ENCODE data around the gene CCDC9. TPM values are rescaled to one million over a fixed set of nuclear protein-coding genes. Genes with fewer than 3 reads are reported as not detected.
"Not testable (repeated sequence)": the region's sequence is repeated elsewhere in the genome, so short reads cannot be mapped to it uniquely, and the experiment has no call there.

CCDC9 gene
- total RNA-seq, 4 donors from 2014 or later, result 20.9 to 27.5 (median 22.4) TPM

- intact Hi-C loops (cut with DNase I; ENCODE audit: low total_unique reads) (no loop called here), in situ Hi-C loops (cut with MboI; ENCODE audit: low pct_ligation_motif_present in 1 of 4, low pct_unique_long_range_greater_than_20kb in 1 of 4, low sequenced_read_pairs in 3 of 4) (no loop called here)
- Histone ChIP-seq H3K27ac (peak overlapping the region in 3 of 4 donors; percentile 89 to 93 (median 93)), H3K27me3 (no peaks in the 10 kb centered on the region), H3K4me1 (peaks cover 15 to 26% (median 23%) of the 10 kb centered on the region in 4 donors), H3K36me3 (peaks cover 0 to 37% (median 9%) of the 10 kb centered on the region in 4 donors), H3K4me3 (no peak overlapping the region), H3K9me3 (no peaks in the 10 kb centered on the region)
- 82 to 95% methylated on average over 3 to 6 of the region's 6 CpGs for WGBS, 2 donors (ENCODE audit: low coverage in 1 of 2)
- TF ChIP-seq CTCF (IDR thresholded peaks at IDR 0.05) (no peak), POLR2A (IDR thresholded peaks at IDR 0.05) (no peak), EP300 (IDR thresholded peaks at IDR 0.05; ENCODE audit: low read depth) (no peak), POLR2AphosphoS5 (IDR thresholded peaks at IDR 0.05) (no peak)
- DNase-seq, result no peak
Observed at GRCh38 chr19:47258895-47259555, 2.7 kb downstream of the CCDC9 start.

DNA sequence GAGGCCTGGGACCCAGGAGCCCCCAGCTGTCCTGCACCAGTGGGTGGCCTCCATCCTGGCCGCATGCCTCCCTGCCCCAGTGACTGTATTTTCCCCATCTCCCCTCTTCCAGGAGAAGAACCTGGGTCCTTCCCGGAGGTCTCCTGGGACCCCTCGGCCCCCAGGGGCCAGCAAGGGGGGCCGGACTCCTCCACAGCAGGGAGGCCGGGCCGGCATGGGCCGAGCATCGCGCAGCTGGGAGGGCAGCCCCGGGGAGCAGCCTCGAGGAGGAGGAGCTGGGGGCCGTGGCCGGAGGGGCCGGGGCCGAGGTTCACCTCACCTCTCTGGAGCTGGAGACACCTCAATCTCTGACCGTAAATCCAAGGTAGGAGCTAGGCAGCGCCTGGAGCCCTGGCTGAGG, 4.2 kb downstream of the CCDC9 start:
- Histone ChIP-seq H3K27ac (no peak overlapping the region), H3K4me1 (peaks cover 15 to 24% (median 23%) of the 10 kb centered on the region in 4 donors), H3K36me3 (peaks cover 0 to 49% (median 16%) of the 10 kb centered on the region in 4 donors), H3K9me3 (no peaks in the 10 kb centered on the region), H3K4me3 (no peak overlapping the region), H3K27me3 (no peaks in the 10 kb centered on the region)
- WGBS, 2 donors (ENCODE audit: low coverage in 1 of 2), result 90% methylated on average over 12 of the region's 17 CpGs; no CpG with 5 or more reads in 1 of the 2 donors
- DNase-seq, result no peak
- in situ Hi-C loops (cut with MboI; ENCODE audit: low pct_ligation_motif_present in 1 of 4, low pct_unique_long_range_greater_than_20kb in 1 of 4, low sequenced_read_pairs in 3 of 4) (no loop called here), intact Hi-C loops (cut with DNase I; ENCODE audit: low total_unique reads) (no loop called here)
- TF ChIP-seq CTCF (IDR thresholded peaks at IDR 0.05) (no peak), EP300 (IDR thresholded peaks at IDR 0.05; ENCODE audit: low read depth) (no peak), POLR2AphosphoS5 (IDR thresholded peaks at IDR 0.05) (no peak), POLR2A (IDR thresholded peaks at IDR 0.05) (no peak)

DNA sequence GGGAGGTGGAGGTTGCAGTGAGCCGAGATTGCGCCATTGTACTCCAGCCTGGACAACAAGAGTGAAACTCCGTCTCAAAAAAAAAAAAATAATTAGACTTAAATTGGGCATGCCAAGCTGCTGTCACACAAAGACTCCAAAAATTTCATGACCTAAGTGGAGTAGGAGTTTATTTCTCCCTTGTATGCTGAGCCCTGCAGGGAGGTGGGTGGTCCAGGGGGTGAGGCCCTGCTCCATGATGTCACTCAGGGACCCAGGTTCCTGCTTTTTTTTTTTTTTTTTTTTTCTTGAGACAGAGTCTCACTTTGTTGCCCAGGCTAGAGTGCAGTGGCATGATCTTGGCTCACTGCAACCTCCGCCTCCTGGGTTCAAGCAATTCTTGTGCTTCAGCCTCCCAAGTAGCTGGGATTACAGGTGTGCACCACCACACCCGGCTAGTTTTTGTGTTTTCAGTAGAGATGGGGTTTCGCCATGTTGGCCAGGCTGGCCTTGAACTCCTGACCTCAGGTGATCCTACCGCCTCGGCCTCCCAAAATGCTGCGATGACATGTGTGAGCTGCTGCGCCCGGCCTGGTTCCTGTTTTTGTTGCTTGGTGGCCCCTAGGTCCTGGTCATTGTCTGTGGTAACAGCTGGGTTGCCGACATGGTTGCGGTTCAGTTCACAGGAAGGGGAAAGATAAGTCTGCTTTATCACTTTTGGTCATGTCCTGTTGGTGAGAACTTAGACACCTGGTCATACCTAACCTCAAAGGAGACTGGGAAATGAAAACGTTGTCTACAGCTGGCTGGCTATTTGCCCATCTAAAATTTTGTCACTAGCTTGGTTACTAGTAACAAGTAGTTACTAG, 5.8 kb downstream of the CCDC9 start:
- H3K4me3 ChIP-seq; H3K9me3 ChIP-seq; intact Hi-C loops (cut with DNase I; ENCODE audit: low total_unique reads); H3K27me3 ChIP-seq; in situ Hi-C loops (cut with MboI; ENCODE audit: low pct_ligation_motif_present in 1 of 4, low pct_unique_long_range_greater_than_20kb in 1 of 4, low sequenced_read_pairs in 3 of 4): not testable (repeated sequence)
- peak; percentile 69 for DNase-seq
- 0 to 76% methylated on average over 1 to 14 of the region's 14 CpGs for WGBS, 2 donors (ENCODE audit: low coverage in 1 of 2)
- H3K36me3 ChIP-seq, result peaks cover 0 to 50% (median 23%) of the 10 kb centered on the region in 4 donors
- peaks cover 15 to 22% (median 19%) of the 10 kb centered on the region in 4 donors for H3K4me1 ChIP-seq
- H3K27ac ChIP-seq, result peak overlapping the region in 1 of 4 donors; percentile 46

GRCh38 chr19:47264629-47265028, 8.3 kb downstream of the CCDC9 start:
- Histone ChIP-seq H3K4me1 (no peaks in the 10 kb centered on the region), H3K36me3 (peaks cover 0 to 51% (median 20%) of the 10 kb centered on the region in 4 donors), H3K27me3 (no peaks in the 10 kb centered on the region), H3K4me3 (no peak overlapping the region), H3K9me3 (no peaks in the 10 kb centered on the region), H3K27ac (no peak overlapping the region)
- TF ChIP-seq EP300 (IDR thresholded peaks at IDR 0.05; ENCODE audit: low read depth), result no peak
- in situ Hi-C loops (cut with MboI; ENCODE audit: low pct_ligation_motif_present in 1 of 4, low pct_unique_long_range_greater_than_20kb in 1 of 4, low sequenced_read_pairs in 3 of 4), result no loop called here
- DNase-seq, result no peak
- intact Hi-C loops (cut with DNase I; ENCODE audit: low total_unique reads), result no loop called here
- WGBS, 2 donors (ENCODE audit: low coverage in 1 of 2), result 94% methylated on average over 30 of the region's 30 CpGs; no CpG with 5 or more reads in 1 of the 2 donors

- 94% methylated on average over 21 of the region's 21 CpGs; no CpG with 5 or more reads in 1 of the 2 donors for whole genome bisulfite sequencing, 2 donors (ENCODE audit: low coverage in 1 of 2)
- TF ChIP-seq POLR2AphosphoS5 (IDR thresholded peaks at IDR 0.05), result no peak
- no peak for TF ChIP-seq EP300 (IDR thresholded peaks at IDR 0.05; ENCODE audit: low read depth)
- TF ChIP-seq POLR2A (IDR thresholded peaks at IDR 0.05), result no peak
- no peak for TF ChIP-seq CTCF (IDR thresholded peaks at IDR 0.05)
- Histone ChIP-seq H3K27ac (no peak overlapping the region), H3K36me3 (peaks cover 0 to 52% (median 17%) of the 10 kb centered on the region in 4 donors), H3K4me3 (no peak overlapping the region), H3K9me3 (no peaks in the 10 kb centered on the region), H3K4me1 (no peaks in the 10 kb centered on the region), H3K27me3 (no peaks in the 10 kb centered on the region)
- in situ Hi-C loops (cut with MboI; ENCODE audit: low pct_ligation_motif_present in 1 of 4, low pct_unique_long_range_greater_than_20kb in 1 of 4, low sequenced_read_pairs in 3 of 4), result no loop called here
- no peak for DNase-seq
- intact Hi-C loops (cut with DNase I; ENCODE audit: low total_unique reads), result no loop called here
Observed at GRCh38 chr19:47266401-47266941, 10.1 kb downstream of the CCDC9 start.

Measured in transverse colon (tissue), 4 donors.